HL-60 (cell line): ENCODE data around the gene KAT8.

ENCODE experiments used
- CTCF ChIP-seq: IDR thresholded peaks from one replicate; pipeline ENCODE4 v1.5.1; 2011; ENCODE audit warnings: low read length, control low read depth, inconsistent platforms; ENCODE audit not compliant: insufficient read depth
- GABPA ChIP-seq: IDR thresholded peaks from 2 replicates; pipeline ENCODE4 v1.6.1; 2012; ENCODE audit warnings: low read depth
- POLR2AphosphoS5 ChIP-seq: IDR thresholded peaks from 2 replicates; pipeline ENCODE4 v1.6.1; 2012; ENCODE audit warnings: low read depth
- SPI1 ChIP-seq: IDR thresholded peaks from 2 replicates; pipeline ENCODE4 v1.6.1; 2012; ENCODE audit warnings: low read depth, mild to moderate bottlenecking, borderline replicate concordance

- TF ChIP-seq CTCF (no peak), GABPA (no peak), SPI1 (no peak), POLR2AphosphoS5 (no peak)
These were observed 10.0 kb upstream of the KAT8 start for GRCh38 chr16:31107465-31107867.
